Suprapubic skin (tissue), 4 donors: ENCODE results near the gene ACTN2.

Experiments used
- CTCF ChIP-seq, 2 donors: fragments of 200-600 bp in 1 of 2; fragments of 450-650 bp in 1 of 2; sonication (generic) in 1 of 2; IDR thresholded peaks; one replicate each; pipeline ENCODE4 v1.5.1; 2016 to 2019; ENCODE audit warnings: antibody characterized with exemption in 2 of 2, mild to moderate bottlenecking in 1 of 2, moderate library complexity in 1 of 2
- EP300 ChIP-seq: sonication (generic); formaldehyde crosslinking; IDR thresholded peaks from one replicate; pipeline ENCODE4 v1.6.1; 2017; ENCODE audit warnings: antibody characterized with exemption
- POLR2A ChIP-seq, 2 donors: fragments of 450-650 bp; IDR thresholded peaks; one replicate each; pipeline ENCODE4 v1.6.1; 2017; ENCODE audit warnings: antibody characterized with exemption in 2 of 2, mild to moderate bottlenecking in 2 of 2, moderate library complexity in 2 of 2
- POLR2AphosphoS5 ChIP-seq, 3 donors: sonication (generic); formaldehyde crosslinking; IDR thresholded peaks; one replicate each; pipeline ENCODE4 v1.6.1; 2017; ENCODE audit warnings: antibody characterized with exemption in 3 of 3

- TF ChIP-seq CTCF (IDR thresholded peaks at IDR 0.05) (no peak), POLR2A (IDR thresholded peaks at IDR 0.05) (no peak), POLR2AphosphoS5 (IDR thresholded peaks at IDR 0.05) (no peak), EP300 (no peak)
These were observed 8.6 kb upstream of the ACTN2 start for GRCh38 chr1:236677641-236678235.
